C4-2B (cell line): ENCODE data around the gene BUB1.
"Not testable (repeated sequence)": the region's sequence is repeated elsewhere in the genome, so short reads cannot be mapped to it uniquely, and the experiment has no call there.

ENCODE experiments used
- CTCF ChIP-seq: fragments of 450-650 bp; conservative IDR thresholded peaks from 2 replicates; pipeline ENCODE4 v1.5.1; 2017; ENCODE audit warnings: mild to moderate bottlenecking
- ZFX ChIP-seq: fragments of 450-650 bp; IDR thresholded peaks from 2 replicates; pipeline ENCODE4 v1.6.1; 2017

DNA sequence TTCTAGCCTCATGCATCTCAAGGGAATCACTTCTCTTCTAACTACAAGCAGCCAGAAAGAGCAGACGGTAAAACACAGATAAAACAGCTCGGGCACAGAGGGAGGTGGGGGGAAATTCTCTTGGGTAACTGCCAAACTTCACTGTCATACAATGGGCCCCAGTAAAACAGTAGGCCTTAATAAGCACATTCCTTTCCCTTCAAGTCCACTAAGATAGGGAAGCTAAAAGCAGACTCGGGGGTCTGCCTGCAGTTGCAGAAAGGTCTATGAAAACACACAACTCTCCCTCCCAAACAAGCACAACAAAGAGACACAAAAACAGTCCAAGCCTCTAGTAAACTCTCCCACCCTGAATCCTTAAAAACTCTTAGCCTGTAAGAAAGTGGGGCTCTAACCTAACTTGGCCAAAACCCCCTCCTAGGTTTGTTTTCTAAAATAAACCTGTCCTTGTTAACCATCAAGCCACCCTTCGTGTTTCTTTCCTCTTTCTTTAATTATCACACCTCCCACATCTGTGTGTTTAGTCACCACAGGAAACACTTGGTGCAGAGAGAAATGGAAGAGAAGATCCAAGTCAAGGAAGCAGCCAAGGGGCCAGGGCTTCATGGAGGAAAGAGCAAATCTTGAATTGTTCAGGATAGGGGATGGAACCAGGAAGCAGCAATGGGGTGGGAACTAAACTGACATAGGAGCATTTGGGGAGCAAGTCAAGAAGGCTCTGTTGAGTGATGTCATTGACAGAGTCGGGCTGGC lies 17.5 kb upstream of the BUB1 start:
- TF ChIP-seq CTCF, ZFX: not testable (repeated sequence)
